SJSA1 (cell line): Measurements from ENCODE around the gene ESYT2. TPM values are rescaled to one million over a fixed set of nuclear protein-coding genes. Genes with fewer than 3 reads are reported as not detected.

Experiments used
- DNase-seq, 2 experiments: peaks; one replicate each; pipeline ENCODE4 v3.0.0-alpha.2; 2015 to 2020; ENCODE audit warnings: low spot score in 2 of 2, low read depth in 1 of 2
- H3K27ac ChIP-seq: fragments of 250-450 bp; sonication (Bioruptor Pico); 2 replicates; pipeline ENCODE4 v1.5.1; 2020; ENCODE audit warnings: mild to moderate bottlenecking, moderate library complexity
- H3K27me3 ChIP-seq: fragments of 250-450 bp; sonication (Bioruptor Pico); replicated peaks from 2 replicates; pipeline ENCODE4 v1.5.1; 2020; ENCODE audit warnings: mild to moderate bottlenecking, moderate library complexity
- H3K36me3 ChIP-seq: fragments of 250-450 bp; sonication (Bioruptor Pico); 2 replicates; pipeline ENCODE4 v1.5.1; 2020; ENCODE audit warnings: mild to moderate bottlenecking
- H3K4me1 ChIP-seq: fragments of 250-450 bp; sonication (Bioruptor Pico); replicated peaks from 2 replicates; pipeline ENCODE4 v1.6.1; 2021; ENCODE audit warnings: mild to moderate bottlenecking
- H3K4me3 ChIP-seq: fragments of 250-450 bp; sonication (Bioruptor Pico); 2 replicates; pipeline ENCODE4 v1.5.1; 2020; ENCODE audit warnings: mild to moderate bottlenecking
- H3K9me3 ChIP-seq: fragments of 250-450 bp; sonication (Bioruptor Pico); replicated peaks from 2 replicates; pipeline ENCODE4 v1.5.1; 2020; ENCODE audit warnings: mild to moderate bottlenecking
- total RNA-seq: library from RNA; depleted of rRNA; stranded (reverse); fragments of >200 nt; shearing (Covaris generic); gene quantifications from 2 replicates; pipeline ENCODE4 v1.2.3, GENCODE V29; 2014

The ESYT2 gene
- total RNA-seq, 1 experiment from 2014 or later: 89.6 TPM

GRCh38 chr7:158772916-158773315 lies 56.4 kb downstream of the ESYT2 start:
- Histone ChIP-seq H3K4me3 (no peak overlapping the region), H3K36me3 (peaks cover 34% of the 10 kb centered on the region), H3K4me1 (no peaks in the 10 kb centered on the region), H3K9me3 (no peaks in the 10 kb centered on the region), H3K27ac (no peak overlapping the region), H3K27me3 (no peaks in the 10 kb centered on the region)
- DNase-seq: no peak

GRCh38 chr7:158771213-158771834 lies 58.0 kb downstream of the ESYT2 start:
- no peaks in the 10 kb centered on the region for H3K9me3 ChIP-seq
- H3K4me1 ChIP-seq: no peaks in the 10 kb centered on the region
- no peaks in the 10 kb centered on the region for H3K27me3 ChIP-seq
- no peak overlapping the region for H3K27ac ChIP-seq
- no peak overlapping the region for H3K4me3 ChIP-seq
- DNase-seq: no peak
- H3K36me3 ChIP-seq: peaks cover 33% of the 10 kb centered on the region

- Histone ChIP-seq H3K9me3 (no peaks in the 10 kb centered on the region), H3K27me3 (no peaks in the 10 kb centered on the region), H3K36me3 (peaks cover 41% of the 10 kb centered on the region), H3K4me3 (no peak overlapping the region), H3K27ac (no peak overlapping the region), H3K4me1 (no peaks in the 10 kb centered on the region)
- no peak for DNase-seq
Measured at GRCh38 chr7:158767707-158768106, 61.6 kb downstream of the ESYT2 start.

- Histone ChIP-seq H3K4me3 (no peak overlapping the region), H3K36me3 (peaks cover 43% of the 10 kb centered on the region), H3K9me3 (no peaks in the 10 kb centered on the region), H3K27ac (no peak overlapping the region), H3K27me3 (no peaks in the 10 kb centered on the region), H3K4me1 (no peaks in the 10 kb centered on the region)
- DNase-seq: no peak
Measured at GRCh38 chr7:158766570-158767281, 62.6 kb downstream of the ESYT2 start.

GRCh38 chr7:158765020-158765419 lies 64.3 kb downstream of the ESYT2 start:
- Histone ChIP-seq H3K4me3 (no peak overlapping the region), H3K27ac (no peak overlapping the region), H3K4me1 (no peaks in the 10 kb centered on the region), H3K9me3 (no peaks in the 10 kb centered on the region), H3K36me3 (peaks cover 52% of the 10 kb centered on the region), H3K27me3 (no peaks in the 10 kb centered on the region)
- DNase-seq: no peak

- Histone ChIP-seq H3K4me1 (no peaks in the 10 kb centered on the region), H3K9me3 (no peaks in the 10 kb centered on the region), H3K27me3 (no peaks in the 10 kb centered on the region), H3K4me3 (no peak overlapping the region), H3K27ac (no peak overlapping the region), H3K36me3 (peaks cover 64% of the 10 kb centered on the region)
- no peak for DNase-seq
Measured at GRCh38 chr7:158763454-158764033, 65.8 kb downstream of the ESYT2 start.

GRCh38 chr7:158761945-158762344 lies 67.4 kb downstream of the ESYT2 start:
- H3K27me3 ChIP-seq: no peaks in the 10 kb centered on the region
- no peak overlapping the region for H3K4me3 ChIP-seq
- no peaks in the 10 kb centered on the region for H3K9me3 ChIP-seq
- H3K27ac ChIP-seq: no peak overlapping the region
- H3K36me3 ChIP-seq: peaks cover 65% of the 10 kb centered on the region
- no peaks in the 10 kb centered on the region for H3K4me1 ChIP-seq
- no peak for DNase-seq

GRCh38 chr7:158760936-158761335 lies 68.4 kb downstream of the ESYT2 start:
- H3K36me3 ChIP-seq: peaks cover 68% of the 10 kb centered on the region

GRCh38 chr7:158760445-158760764 lies 68.9 kb downstream of the ESYT2 start:
- no peak overlapping the region for H3K4me3 ChIP-seq
- H3K27me3 ChIP-seq: no peaks in the 10 kb centered on the region
- no peaks in the 10 kb centered on the region for H3K4me1 ChIP-seq
- DNase-seq: no peak
- H3K36me3 ChIP-seq: peaks cover 70% of the 10 kb centered on the region
- no peak overlapping the region for H3K27ac ChIP-seq
- no peaks in the 10 kb centered on the region for H3K9me3 ChIP-seq

More at GRCh38 chr7:158760936-158761335, 68.4 kb downstream of the ESYT2 start:
- DNase-seq: no peak
- Histone ChIP-seq H3K4me1 (no peaks in the 10 kb centered on the region), H3K27me3 (no peaks in the 10 kb centered on the region), H3K4me3 (no peak overlapping the region), H3K27ac (no peak overlapping the region), H3K9me3 (no peaks in the 10 kb centered on the region)

GRCh38 chr7:158759749-158760444 lies 69.4 kb downstream of the ESYT2 start:
- no peak for DNase-seq
- Histone ChIP-seq H3K27ac (no peak overlapping the region), H3K27me3 (no peaks in the 10 kb centered on the region), H3K9me3 (no peaks in the 10 kb centered on the region), H3K4me3 (no peak overlapping the region), H3K4me1 (no peaks in the 10 kb centered on the region), H3K36me3 (peaks cover 71% of the 10 kb centered on the region)

GRCh38 chr7:158759245-158759614 lies 70.1 kb downstream of the ESYT2 start:
- Histone ChIP-seq H3K27ac (no peak overlapping the region), H3K9me3 (no peaks in the 10 kb centered on the region), H3K36me3 (peaks cover 69% of the 10 kb centered on the region), H3K4me1 (no peaks in the 10 kb centered on the region), H3K27me3 (no peaks in the 10 kb centered on the region), H3K4me3 (no peak overlapping the region)
- DNase-seq: no peak

- Histone ChIP-seq H3K4me1 (no peaks in the 10 kb centered on the region), H3K9me3 (no peaks in the 10 kb centered on the region), H3K36me3 (peaks cover 65% of the 10 kb centered on the region), H3K27me3 (no peaks in the 10 kb centered on the region), H3K27ac (no peak overlapping the region), H3K4me3 (no peak overlapping the region)
- no peak for DNase-seq
Measured at GRCh38 chr7:158758586-158759244, 70.6 kb downstream of the ESYT2 start.

GRCh38 chr7:158757404-158757989 lies 71.8 kb downstream of the ESYT2 start:
- Histone ChIP-seq H3K4me1 (no peaks in the 10 kb centered on the region), H3K27ac (no peak overlapping the region), H3K36me3 (peaks cover 59% of the 10 kb centered on the region), H3K4me3 (no peak overlapping the region), H3K27me3 (no peaks in the 10 kb centered on the region), H3K9me3 (no peaks in the 10 kb centered on the region)
- no peak for DNase-seq
